H1 (cell line): Measurements from ENCODE around the gene ARMH4. TPM values are rescaled to one million over a fixed set of nuclear protein-coding genes. Genes with fewer than 3 reads are reported as not detected.

Source experiments
- CTCF ChIA-PET: fragments of 300-600 bp; sonication (Branson Sonifier 250); formaldehyde crosslinking; loops from one replicate; lab custom pipeline; 2021; ENCODE audit not compliant: partially characterized antibody; lab: Charles Lee
- POLR2A ChIA-PET: fragments of 300-600 bp; sonication (Branson Sonifier 250); formaldehyde crosslinking; loops from one replicate; lab custom pipeline; 2021; ENCODE audit warnings: inconsistent platforms; ENCODE audit not compliant: partially characterized antibody; lab: Charles Lee
- DNase-seq, 2 experiments: peaks; one replicate each; pipeline versions ENCODE4 v3.0.0 to v3.0.0-alpha.2; 2010 to 2022; ENCODE audit warnings: low spot score in 2 of 2, low read depth in 1 of 2, mixed read lengths in 1 of 2
- FAIRE-seq: peaks from 2 replicates; lab custom pipeline; 2011; peaks lifted over from hg19 to GRCh38; lab: Jason Lieb, UNC
- H2AFZ ChIP-seq: 2 replicates; pipeline ENCODE4 v1.8.1; 2012; ENCODE audit warnings: low read length, inconsistent platforms
- H2AK5ac ChIP-seq: 2 replicates; pipeline ENCODE4 v1.6.1; 2013; ENCODE audit warnings: low read depth, low read length
- H2BK120ac ChIP-seq: replicated peaks from 2 replicates; pipeline ENCODE3; 2013; ENCODE audit warnings: low read depth, low read length, inconsistent platforms
- H2BK12ac ChIP-seq: 2 replicates; pipeline ENCODE4 v1.6.1; 2013; ENCODE audit warnings: low read depth, low read length
- H2BK15ac ChIP-seq: 2 replicates; pipeline ENCODE4 v1.6.1; 2013; ENCODE audit warnings: low read length
- H2BK20ac ChIP-seq: 2 replicates; pipeline ENCODE4 v1.6.1; 2013; ENCODE audit warnings: low read length
- H2BK5ac ChIP-seq: 2 replicates; pipeline ENCODE4 v1.6.1; 2013; ENCODE audit warnings: low read depth, low read length
- H3K14ac ChIP-seq: 2 replicates; pipeline ENCODE4 v1.6.1; 2013; ENCODE audit warnings: inconsistent platforms; ENCODE audit not compliant: insufficient read length
- H3K18ac ChIP-seq: 2 replicates; pipeline ENCODE4 v1.6.1; 2013; ENCODE audit warnings: low read length; ENCODE audit errors: extremely low read depth
- H3K23ac ChIP-seq: 2 replicates; pipeline ENCODE4 v1.6.1; 2013; ENCODE audit warnings: inconsistent platforms; ENCODE audit not compliant: insufficient read length
- H3K23me2 ChIP-seq: 2 replicates; pipeline ENCODE4 v1.6.1; 2013; ENCODE audit warnings: low read depth, low read length
- H3K27ac ChIP-seq: 2 replicates; pipeline ENCODE4 v1.6.1; 2011; ENCODE audit warnings: low read depth, low read length, inconsistent platforms
- H3K27me3 ChIP-seq, 4 experiments: replicated peaks in 1 of 4; 1 replicate in 1 of 4; 2 replicates in 3 of 4; pipeline versions ENCODE4 v1.6.1 to v1.8.1; 2011 to 2013; ENCODE audit warnings: low read length in 3 of 4, mild to moderate bottlenecking in 3 of 4, inconsistent platforms in 2 of 4, mixed read lengths in 2 of 4, moderate library complexity in 1 of 4; ENCODE audit not compliant: control insufficient read depth in 3 of 4, insufficient read depth in 3 of 4; ENCODE audit errors: extremely low read depth in 1 of 4
- H3K36me3 ChIP-seq, 4 experiments: 2 replicates each; pipeline versions ENCODE4 v1.6.1 to v1.8.1; 2011 to 2013; ENCODE audit warnings: mild to moderate bottlenecking in 4 of 4, low read length in 3 of 4, moderate library complexity in 2 of 4, control low read depth in 1 of 4, inconsistent platforms in 1 of 4; ENCODE audit not compliant: insufficient read depth in 4 of 4, control insufficient read depth in 2 of 4
- H3K4ac ChIP-seq: replicated peaks from 2 replicates; pipeline ENCODE3; 2013; ENCODE audit warnings: low read length, low read depth, mixed read lengths, inconsistent platforms; ENCODE audit not compliant: insufficient read length
- H3K4me1 ChIP-seq, 4 experiments: replicated peaks in 1 of 4; 1 replicate in 1 of 4; 2 replicates in 3 of 4; pipeline versions ENCODE4 v1.6.1 to v1.8.1; 2011 to 2013; ENCODE audit warnings: low read length in 3 of 4, inconsistent platforms in 2 of 4, mixed read lengths in 1 of 4; ENCODE audit not compliant: insufficient read depth in 4 of 4, control insufficient read depth in 3 of 4
- H3K4me2 ChIP-seq, 2 experiments: 2 replicates each; pipeline versions ENCODE4 v1.6.1 to v1.8.1; 2011 to 2013; ENCODE audit warnings: low read depth in 2 of 2, low read length in 2 of 2, control low read depth in 1 of 2, inconsistent platforms in 1 of 2, mild to moderate bottlenecking in 1 of 2; ENCODE audit not compliant: insufficient read depth in 1 of 2
- H3K4me3 ChIP-seq, 4 experiments: fragments of 200-600, 300-600 bp in 1 of 4; sonication (generic), shearing (Covaris generic), sonication (Bioruptor Twin) in 1 of 4; 2 replicates each; pipeline versions ENCODE4 v1.5.1 to v1.8.1; 2011 to 2016; ENCODE audit warnings: low read length in 4 of 4, low read depth in 3 of 4, control low read depth in 2 of 4, inconsistent platforms in 2 of 4, mild to moderate bottlenecking in 2 of 4, mixed read lengths in 1 of 4, moderate library complexity in 1 of 4; ENCODE audit not compliant: insufficient read depth in 2 of 4; ENCODE audit errors: extremely low read depth in 1 of 4
- H3K56ac ChIP-seq: replicated peaks from 2 replicates; pipeline ENCODE3; 2013; ENCODE audit warnings: low read depth, mild to moderate bottlenecking, mixed read lengths, low read length, inconsistent platforms; ENCODE audit not compliant: insufficient read length
- H3K79me1 ChIP-seq: 2 replicates; pipeline ENCODE4 v1.6.1; 2013; ENCODE audit warnings: low read depth, low read length, control low read depth
- H3K79me2 ChIP-seq, 2 experiments: 2 replicates each; pipeline versions ENCODE4 v1.6.1 to v1.8.1; 2012 to 2013; ENCODE audit warnings: low read length in 2 of 2, mild to moderate bottlenecking in 2 of 2, inconsistent platforms in 1 of 2; ENCODE audit not compliant: insufficient read depth in 2 of 2, control insufficient read depth in 1 of 2
- H3K9ac ChIP-seq, 4 experiments: replicated peaks in 1 of 4; 1 replicate in 1 of 4; 2 replicates in 3 of 4; pipeline versions ENCODE4 v1.6.1 to v1.8.1; 2011 to 2013; ENCODE audit warnings: low read depth in 3 of 4, low read length in 3 of 4, control low read depth in 2 of 4, mild to moderate bottlenecking in 2 of 4, moderate library complexity in 2 of 4, inconsistent platforms in 1 of 4; ENCODE audit errors: extremely low read depth in 1 of 4
- H3K9me3 ChIP-seq, 2 experiments: 2 replicates each; pipeline versions ENCODE4 v1.6.1 to v1.8.1; 2012 to 2013; ENCODE audit warnings: mild to moderate bottlenecking in 2 of 2, moderate library complexity in 2 of 2, control low read depth in 1 of 2, inconsistent platforms in 1 of 2, low read depth in 1 of 2, low read length in 1 of 2, mixed read lengths in 1 of 2; ENCODE audit not compliant: insufficient read depth in 2 of 2
- H4K20me1 ChIP-seq, 2 experiments: replicated peaks in 1 of 2; 2 replicates each; pipeline versions ENCODE3 to v1.8.1; 2011 to 2013; ENCODE audit warnings: inconsistent platforms in 2 of 2, low read length in 2 of 2, mild to moderate bottlenecking in 1 of 2; ENCODE audit not compliant: insufficient read depth in 2 of 2, control insufficient read depth in 1 of 2
- H4K5ac ChIP-seq: 2 replicates; pipeline ENCODE4 v1.6.1; 2013; ENCODE audit warnings: low read length, low read depth, mixed read lengths, inconsistent platforms; ENCODE audit not compliant: insufficient read length
- H4K8ac ChIP-seq: 2 replicates; pipeline ENCODE4 v1.8.0; 2013; ENCODE audit warnings: mild to moderate bottlenecking, moderate library complexity, low read length, inconsistent platforms; ENCODE audit not compliant: insufficient read depth; ENCODE audit errors: extremely low read depth
- H4K91ac ChIP-seq: replicated peaks from 2 replicates; pipeline ENCODE3; 2013; ENCODE audit warnings: low read length, mixed read lengths, inconsistent platforms; ENCODE audit not compliant: insufficient read length
- CTBP2 ChIP-seq: IDR thresholded peaks from 2 replicates; pipeline ENCODE4 v1.7.0; 2011; ENCODE audit warnings: borderline replicate concordance, mild to moderate bottlenecking, moderate library complexity, mixed read lengths, low read length; ENCODE audit not compliant: insufficient read depth, insufficient read length
- EZH2 ChIP-seq: fragments of 200-600 bp; sonication (generic); IDR thresholded peaks from 2 replicates; pipeline ENCODE4 v1.7.1; 2012; ENCODE audit warnings: low read depth, mild to moderate bottlenecking, moderate library complexity, low read length, inconsistent platforms; ENCODE audit not compliant: severe bottlenecking
- FOSL1 ChIP-seq: IDR thresholded peaks from 2 replicates; pipeline ENCODE4 v1.6.1; 2011; ENCODE audit warnings: mild to moderate bottlenecking, low read depth, low read length, moderate library complexity; ENCODE audit not compliant: insufficient read depth
- JUN ChIP-seq: IDR thresholded peaks from 2 replicates; pipeline ENCODE4 v1.6.1; 2011; ENCODE audit warnings: low read depth, mild to moderate bottlenecking, improper control_type of control experiment, low read length
- KDM1A ChIP-seq: fragments of 200-600, 300-600 bp; sonication (generic); IDR thresholded peaks from 2 replicates; pipeline ENCODE4 v1.7.1; 2016; ENCODE audit warnings: mild to moderate bottlenecking, low read length, borderline replicate concordance
- NANOG ChIP-seq: IDR thresholded peaks from 2 replicates; pipeline ENCODE4 v1.6.1; 2011; ENCODE audit warnings: low read length, low read depth, mild to moderate bottlenecking, inconsistent platforms; ENCODE audit not compliant: insufficient read depth, poor library complexity, severe bottlenecking
- SAP30 ChIP-seq: fragments of 300-600 bp; sonication (generic); IDR thresholded peaks from 2 replicates; pipeline ENCODE4 v1.7.1; 2012; ENCODE audit warnings: low read length, moderate library complexity, mild to moderate bottlenecking, inconsistent platforms; ENCODE audit not compliant: insufficient read depth, insufficient replicate concordance
- SIRT6 ChIP-seq: IDR thresholded peaks from one replicate; pipeline ENCODE4 v1.7.1; 2012; ENCODE audit warnings: low read length, inconsistent platforms
- TBP ChIP-seq: IDR thresholded peaks from 2 replicates; pipeline ENCODE4 v1.6.1; 2011; ENCODE audit warnings: low read depth, low read length, improper control_type of control experiment
- polyA plus RNA-seq, 7 experiments: library from polyadenylated mRNA; depleted of rRNA in 3 of 7; stranded (reverse) in 5 of 7; unstranded in 2 of 7; fragments of >200 nt in 5 of 7; fragments of 200-250 nt in 2 of 7; gene quantifications; 1 replicate in 5 of 7; 2 replicates in 1 of 7; 4 replicates in 1 of 7; pipeline versions ENCODE4 v1.2.1 to v1.2.3, GENCODE V29; 2011 to 2013; ENCODE audit warnings: missing spikeins in 2 of 7, mixed read lengths in 2 of 7
- total RNA-seq: library from RNA; stranded (reverse); fragmentation: NEBNext Ultra II Directional; extraction: Animal tissue kit (Norgen Biotek cat#: 25700); gene quantifications from 2 replicates; pipeline ENCODE4 v1.2.1, GENCODE V29; 2021

Gene ARMH4
- total and polyA plus RNA-seq, 2 of the 8 experiments (the other 6 are each of a cell fraction or from before 2014, with no cell fraction given) = 7.1 to 25.4 TPM

GRCh38 chr14:58048219-58048618 lies 103.8 kb downstream of the ARMH4 start (continued):
- no peak for TF ChIP-seq JUN

DNA sequence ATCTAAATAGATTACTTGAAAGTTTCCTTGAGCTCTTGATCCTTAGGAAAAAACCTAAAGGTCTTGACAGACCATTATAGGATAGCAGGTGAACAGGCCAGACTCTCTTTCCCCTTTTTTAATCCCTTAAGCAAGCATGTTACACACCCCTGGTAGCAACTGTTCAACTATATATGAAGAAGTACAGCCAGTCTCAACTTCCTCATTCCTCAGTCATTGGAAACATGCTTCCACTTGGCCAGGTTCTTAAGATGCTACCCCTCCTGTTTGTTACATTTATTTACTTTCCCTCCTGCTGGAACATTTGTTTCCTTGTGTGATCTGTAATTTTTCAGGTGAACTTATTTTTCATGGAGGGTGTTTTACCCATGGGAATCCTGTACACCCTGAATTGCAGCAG lies 124.1 kb downstream of the ARMH4 start:
- Histone ChIP-seq H3K18ac (no peak overlapping the region), H2BK120ac (no peak overlapping the region), H3K9me3 (no peaks in the 10 kb centered on the region), H3K79me1 (no peaks in the 10 kb centered on the region), H4K5ac (no peak overlapping the region), H3K9ac (no peak overlapping the region), H2BK5ac (no peak overlapping the region), H2BK20ac (no peak overlapping the region), H3K27me3 (no peaks in the 10 kb centered on the region), H3K23ac (no peak overlapping the region), H3K14ac (no peak overlapping the region), H2BK12ac (no peak overlapping the region), H3K27ac (no peak overlapping the region), H3K23me2 (no peaks in the 10 kb centered on the region), H2AFZ (no peak overlapping the region), H3K56ac (no peak overlapping the region), H3K4ac (no peak overlapping the region), H3K4me3 (no peak overlapping the region), H3K79me2 (no peaks in the 10 kb centered on the region), H3K4me2 (no peak overlapping the region), H4K8ac (no peak overlapping the region), H3K4me1 (0 out of 7 replicates have a peak, but pooled peaks cover 0 to 2% (median 0%) of the 10 kb centered on the region in 4 experiments), H2AK5ac (no peak overlapping the region), H3K36me3 (no peaks in the 10 kb centered on the region), H2BK15ac (no peak overlapping the region), H4K91ac (no peak overlapping the region), H4K20me1 (peaks cover 0 to 1% of the 10 kb centered on the region in 2 experiments)
- no peak for TF ChIP-seq CTBP2
- TF ChIP-seq JUN = no peak
- TF ChIP-seq TBP = no peak
- no peak for TF ChIP-seq SAP30
- TF ChIP-seq FOSL1 = no peak
- TF ChIP-seq NANOG = no peak
- no peak for TF ChIP-seq EZH2
- no peak for TF ChIP-seq SIRT6
- no peak for TF ChIP-seq KDM1A
- no peak for FAIRE-seq
- no peak for DNase-seq
- ChIA-PET CTCF (interaction anchor here (1.0 kb wide), 1 partner anchor 44 kb away, joined by 4 read pairs; no protein-coding TSS in a partner anchor), POLR2A (no interaction called here)
